Muscle layer of colon (tissue), 2 donors: Measurements from ENCODE around the gene ZMIZ1.

Experiments
- H3K27ac ChIP-seq: one replicate; pipeline ENCODE4 v1.7.0; 2013; ENCODE audit warnings: low read depth, mild to moderate bottlenecking, low read length, moderate library complexity
- H3K27me3 ChIP-seq, 2 donors: one replicate each; pipeline ENCODE4 v1.7.0; 2013; ENCODE audit warnings: low read length in 2 of 2, mild to moderate bottlenecking in 2 of 2; ENCODE audit not compliant: insufficient read depth in 2 of 2, control insufficient read depth in 1 of 2
- H3K36me3 ChIP-seq: one replicate; pipeline ENCODE4 v1.7.0; 2013; ENCODE audit warnings: mild to moderate bottlenecking, low read length; ENCODE audit not compliant: insufficient read depth
- H3K4me1 ChIP-seq: one replicate; pipeline ENCODE4 v1.7.0; 2013; ENCODE audit warnings: mild to moderate bottlenecking, low read length; ENCODE audit not compliant: insufficient read depth
- H3K4me3 ChIP-seq, 2 donors: one replicate each; pipeline ENCODE4 v1.7.0; 2013; ENCODE audit warnings: low read length in 2 of 2, low read depth in 1 of 2, mild to moderate bottlenecking in 1 of 2, moderate library complexity in 1 of 2
- H3K9ac ChIP-seq: one replicate; pipeline ENCODE4 v1.7.0; 2013; ENCODE audit warnings: low read length
- H3K9me3 ChIP-seq: one replicate; pipeline ENCODE4 v1.7.0; 2013; ENCODE audit warnings: mild to moderate bottlenecking, low read length
- donor health status: abdominal sarcoma.
- donor health status: Adenocarcinoma of cecum.

Gene ZMIZ1

DNA sequence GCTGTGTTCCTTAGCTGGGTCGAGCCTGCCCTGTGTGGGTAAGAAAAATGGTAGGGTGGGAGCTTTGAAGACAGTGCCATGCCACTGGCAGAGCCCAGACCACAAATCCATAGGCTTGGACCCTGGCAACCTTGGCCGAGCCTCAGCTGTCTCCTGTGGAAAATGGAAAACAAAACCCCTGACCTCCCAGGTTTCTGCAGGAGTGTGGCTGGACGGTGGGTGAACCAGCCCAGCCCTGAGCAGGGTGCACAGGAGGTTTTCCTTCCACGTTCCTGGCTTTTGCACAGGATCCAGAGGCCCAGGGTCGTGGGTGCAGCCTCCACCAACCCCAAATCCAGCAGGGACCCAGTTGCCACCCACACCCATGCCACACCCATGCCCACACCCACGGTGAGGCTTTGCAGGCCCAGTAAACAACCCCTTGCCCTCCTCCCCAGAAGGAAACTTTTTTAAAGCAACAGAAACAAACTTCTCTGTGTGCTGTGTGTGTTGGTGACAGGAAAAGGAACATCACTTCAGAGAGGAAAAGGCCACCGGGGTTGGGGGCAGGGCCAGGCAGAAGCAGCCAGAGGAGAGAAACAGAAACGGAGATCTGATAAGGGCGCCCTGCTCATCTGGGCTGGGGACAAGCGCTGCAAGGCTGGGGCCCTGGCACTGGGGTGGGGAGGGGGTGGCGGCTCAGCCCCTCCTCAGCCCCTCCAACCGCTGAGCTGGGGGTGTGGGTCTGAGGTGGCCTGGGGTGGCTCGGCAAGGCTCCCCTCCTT lies 20.7 kb upstream of the ZMIZ1 start:
- Histone ChIP-seq H3K36me3 (no peaks in the 10 kb centered on the region), H3K4me3 (no peak overlapping the region), H3K27me3 (no peaks in the 10 kb centered on the region), H3K9me3 (no peaks in the 10 kb centered on the region), H3K4me1 (no peaks in the 10 kb centered on the region), H3K27ac (no peak overlapping the region), H3K9ac (no peak overlapping the region)

DNA sequence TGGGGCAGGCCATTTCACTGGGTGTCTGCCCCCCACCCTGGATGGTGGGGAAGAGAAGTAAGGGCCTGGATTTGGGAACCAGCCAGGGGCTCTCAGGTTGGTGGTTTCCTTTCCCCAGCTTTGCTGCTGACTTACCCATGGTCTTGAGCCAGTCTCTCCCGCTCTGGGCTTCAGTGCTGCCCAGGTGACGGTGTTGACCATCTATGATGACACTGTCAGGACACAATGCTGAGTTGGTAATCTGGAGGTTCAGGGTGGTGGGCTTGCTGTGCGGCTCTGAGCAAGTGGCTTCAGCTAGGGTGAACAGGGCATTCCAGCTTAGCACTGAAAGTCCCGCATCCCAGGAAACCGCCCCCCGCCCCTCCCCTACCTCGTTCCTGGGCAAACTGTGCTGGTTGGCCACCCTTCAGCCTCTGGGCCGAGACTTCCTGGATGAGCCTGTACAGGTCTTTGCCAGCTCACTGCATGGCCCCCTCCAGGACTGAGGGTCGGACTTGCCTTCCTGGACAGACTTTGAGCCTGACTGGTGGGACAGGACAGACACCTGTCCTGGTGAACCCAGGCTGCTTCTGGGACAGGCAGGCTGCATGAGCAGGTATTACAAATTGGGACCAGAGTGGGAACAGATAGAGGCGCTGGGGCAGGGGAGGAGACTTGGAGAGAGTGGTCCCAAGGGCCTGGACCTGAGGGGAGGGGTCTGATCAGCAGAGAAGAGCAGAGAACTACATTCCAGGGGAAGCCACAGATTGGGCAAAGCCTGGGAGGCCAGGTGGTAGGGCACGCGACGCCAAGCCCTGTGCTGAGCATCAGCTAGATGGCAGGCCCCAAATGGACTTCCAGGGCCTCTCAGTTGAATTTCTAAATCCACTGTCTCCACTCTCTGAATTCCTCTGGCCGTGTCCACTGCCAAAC lies 19.9 kb upstream of the ZMIZ1 start:
- Histone ChIP-seq H3K9me3 (no peaks in the 10 kb centered on the region), H3K27me3 (no peaks in the 10 kb centered on the region), H3K36me3 (no peaks in the 10 kb centered on the region), H3K27ac (no peak overlapping the region), H3K9ac (no peak overlapping the region), H3K4me3 (no peak overlapping the region), H3K4me1 (no peaks in the 10 kb centered on the region)

DNA sequence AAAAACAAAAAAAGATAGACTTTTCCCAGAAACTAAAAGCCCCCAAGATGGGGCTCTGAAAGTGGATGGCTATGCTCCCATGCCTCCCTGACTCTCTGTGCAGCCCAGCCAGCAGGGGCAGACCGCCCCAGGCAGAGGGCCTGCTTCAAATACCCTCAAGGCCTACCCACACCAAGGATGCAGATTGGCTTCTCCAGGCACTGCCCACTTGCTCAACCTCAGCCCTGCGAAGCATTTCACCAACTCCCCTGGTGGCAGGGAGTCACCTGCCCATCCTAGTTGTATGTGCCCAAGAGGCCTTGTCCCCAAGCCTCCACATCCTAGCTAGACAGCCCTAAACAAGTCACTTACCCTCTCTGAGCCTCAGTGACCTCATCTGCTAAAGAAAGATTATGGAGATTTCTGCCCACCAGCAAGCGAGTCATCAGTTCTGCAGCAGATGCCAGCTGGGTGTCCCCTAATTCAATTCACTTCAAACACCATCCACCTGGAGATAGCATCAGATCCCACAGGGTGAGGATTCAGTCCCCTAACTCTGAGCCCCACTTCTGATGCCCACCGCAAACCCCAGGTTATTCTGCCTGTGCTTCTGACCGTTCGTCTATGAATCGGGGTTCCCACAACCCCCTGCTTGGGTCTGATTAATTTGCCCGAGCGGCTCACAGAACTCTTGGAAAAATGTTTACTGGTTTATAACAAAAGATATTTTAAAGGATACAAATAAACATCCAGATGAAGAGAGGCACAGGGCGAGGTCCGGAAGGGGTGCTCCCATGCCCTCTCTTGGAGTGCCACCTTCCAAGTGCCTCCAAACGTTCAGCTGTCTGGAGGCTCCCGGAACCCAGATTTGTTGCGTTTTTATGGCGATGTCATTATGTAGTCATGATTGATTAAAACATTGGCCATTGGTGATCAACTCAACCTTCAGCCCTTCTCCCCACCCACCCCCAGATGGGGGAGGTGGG lies 18.6 kb upstream of the ZMIZ1 start:
- Histone ChIP-seq H3K4me1 (no peaks in the 10 kb centered on the region), H3K4me3 (no peak overlapping the region), H3K9me3 (no peaks in the 10 kb centered on the region), H3K36me3 (no peaks in the 10 kb centered on the region), H3K27me3 (no peaks in the 10 kb centered on the region), H3K27ac (no peak overlapping the region), H3K9ac (no peak overlapping the region)

DNA sequence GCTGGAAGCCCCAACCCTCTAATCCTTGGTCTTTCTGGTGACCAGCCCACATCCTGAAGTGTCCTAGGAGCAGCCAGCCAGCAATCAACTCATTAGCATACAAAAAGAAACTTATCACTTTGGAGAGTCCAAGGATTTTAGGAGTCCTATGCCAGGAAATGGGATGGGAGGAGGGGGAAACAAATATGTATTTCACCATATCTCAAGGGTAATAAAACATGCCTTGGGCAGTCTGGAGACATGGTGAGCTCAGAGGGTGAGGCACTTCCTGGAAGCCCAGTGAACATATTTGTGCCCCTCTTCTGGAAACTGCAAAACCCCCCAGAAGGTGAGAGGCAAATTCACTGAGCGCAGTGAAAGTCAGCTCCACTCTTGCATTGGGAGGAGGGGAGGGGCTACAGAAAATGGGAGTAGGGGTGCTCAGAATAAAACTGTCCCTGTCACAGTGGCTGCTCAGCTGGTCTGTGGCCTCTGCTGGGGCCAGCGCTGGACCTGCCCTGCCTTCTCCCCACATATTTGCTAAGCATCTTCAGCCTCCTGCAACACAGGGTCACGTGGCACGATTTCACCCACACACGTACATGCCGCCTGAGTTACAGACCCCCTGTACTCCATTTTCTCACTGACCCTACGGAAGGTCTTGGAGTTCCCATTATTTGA lies 17.7 kb upstream of the ZMIZ1 start:
- H3K27ac ChIP-seq, result no peak overlapping the region
- H3K9me3 ChIP-seq, result no peaks in the 10 kb centered on the region
- H3K9ac ChIP-seq, result no peak overlapping the region
- H3K27me3 ChIP-seq, result no peaks in the 10 kb centered on the region
- no peak overlapping the region for H3K4me3 ChIP-seq
- no peaks in the 10 kb centered on the region for H3K36me3 ChIP-seq
- H3K4me1 ChIP-seq, result no peaks in the 10 kb centered on the region

DNA sequence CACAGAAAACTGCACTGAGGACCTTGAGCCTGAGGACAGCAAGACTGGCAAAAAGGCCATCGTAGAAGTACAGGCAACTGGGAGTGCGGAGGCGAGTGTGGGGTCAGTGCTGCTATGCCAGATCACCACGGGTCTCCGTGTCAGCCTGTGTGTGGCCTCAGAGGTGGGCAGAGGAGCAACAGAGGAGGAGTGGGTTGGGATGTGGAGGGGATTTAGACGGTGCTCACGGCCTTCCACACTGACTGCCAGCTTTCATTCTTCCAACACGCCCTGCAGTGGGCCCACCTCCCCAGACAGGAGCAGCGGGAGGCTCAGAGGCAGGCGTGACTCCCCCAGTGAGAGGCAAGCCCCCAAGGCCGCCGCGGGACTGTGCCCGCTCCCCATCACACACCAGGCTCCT lies 17.0 kb upstream of the ZMIZ1 start:
- no peaks in the 10 kb centered on the region for H3K36me3 ChIP-seq
- H3K9ac ChIP-seq, result no peak overlapping the region
- no peak overlapping the region for H3K27ac ChIP-seq
- no peaks in the 10 kb centered on the region for H3K27me3 ChIP-seq
- H3K4me3 ChIP-seq, result no peak overlapping the region
- no peaks in the 10 kb centered on the region for H3K4me1 ChIP-seq
- H3K9me3 ChIP-seq, result no peaks in the 10 kb centered on the region

DNA sequence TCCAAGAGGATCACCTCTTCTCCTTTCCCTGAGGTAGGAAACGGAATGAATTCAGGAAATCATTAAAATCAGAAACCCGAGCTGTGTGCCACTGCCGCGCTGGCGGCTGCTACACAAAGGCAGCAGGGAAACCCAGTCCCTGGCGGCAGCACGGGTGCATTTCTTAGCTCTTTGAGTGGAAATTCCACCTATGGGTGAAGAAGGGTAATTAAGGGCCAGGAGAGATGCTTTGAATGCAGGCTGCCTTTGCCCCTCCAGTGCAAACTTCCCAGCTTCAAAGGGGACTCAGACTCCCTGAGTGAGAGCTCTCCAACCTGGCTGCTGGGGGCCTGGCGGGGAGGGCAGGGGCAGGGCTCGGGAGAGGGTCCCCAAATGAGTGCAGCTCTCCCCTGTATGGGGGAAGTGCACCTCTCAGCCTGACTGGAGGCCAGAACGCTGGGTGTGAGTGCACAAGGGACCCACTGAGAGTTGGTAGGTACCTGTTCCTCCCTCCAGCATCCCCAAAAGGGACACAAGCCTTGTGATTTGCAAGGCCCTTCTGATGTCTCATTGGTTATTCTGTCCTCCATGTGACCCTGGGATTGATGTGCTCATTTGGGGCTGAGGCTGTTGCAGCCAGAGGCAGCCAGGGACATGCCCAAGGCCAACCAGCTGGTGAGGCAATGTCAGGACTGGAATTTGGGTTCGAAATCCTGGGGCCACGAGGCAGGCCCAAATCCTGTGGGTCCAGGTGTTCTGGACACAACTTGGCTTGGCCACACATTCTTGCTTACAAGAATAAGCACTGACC lies 16.3 kb upstream of the ZMIZ1 start:
- H3K27ac ChIP-seq, result no peak overlapping the region
- no peaks in the 10 kb centered on the region for H3K4me1 ChIP-seq
- H3K27me3 ChIP-seq, result no peaks in the 10 kb centered on the region
- no peaks in the 10 kb centered on the region for H3K9me3 ChIP-seq
- no peak overlapping the region for H3K4me3 ChIP-seq
- H3K36me3 ChIP-seq, result no peaks in the 10 kb centered on the region
- no peak overlapping the region for H3K9ac ChIP-seq

DNA sequence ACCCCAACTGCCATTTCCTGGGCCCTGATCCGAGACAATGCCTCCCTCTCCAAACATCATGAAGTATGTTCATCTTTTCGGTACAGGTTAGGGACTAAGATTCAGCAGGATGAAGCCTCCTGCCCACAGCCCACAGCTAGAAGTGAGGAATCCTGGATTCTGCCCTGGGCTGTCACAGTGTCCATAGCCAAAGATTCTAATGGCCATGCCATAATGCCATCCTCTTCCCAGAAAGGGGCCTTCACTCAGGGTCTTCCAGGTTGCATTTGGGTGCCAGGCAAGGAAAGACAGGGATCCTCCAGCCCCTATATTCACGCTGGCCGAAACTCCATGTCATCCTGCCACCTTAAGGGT lies 15.7 kb upstream of the ZMIZ1 start:
- Histone ChIP-seq H3K9ac (no peak overlapping the region), H3K9me3 (no peaks in the 10 kb centered on the region), H3K27me3 (no peaks in the 10 kb centered on the region), H3K4me3 (no peak overlapping the region), H3K4me1 (no peaks in the 10 kb centered on the region), H3K36me3 (no peaks in the 10 kb centered on the region), H3K27ac (no peak overlapping the region)

DNA sequence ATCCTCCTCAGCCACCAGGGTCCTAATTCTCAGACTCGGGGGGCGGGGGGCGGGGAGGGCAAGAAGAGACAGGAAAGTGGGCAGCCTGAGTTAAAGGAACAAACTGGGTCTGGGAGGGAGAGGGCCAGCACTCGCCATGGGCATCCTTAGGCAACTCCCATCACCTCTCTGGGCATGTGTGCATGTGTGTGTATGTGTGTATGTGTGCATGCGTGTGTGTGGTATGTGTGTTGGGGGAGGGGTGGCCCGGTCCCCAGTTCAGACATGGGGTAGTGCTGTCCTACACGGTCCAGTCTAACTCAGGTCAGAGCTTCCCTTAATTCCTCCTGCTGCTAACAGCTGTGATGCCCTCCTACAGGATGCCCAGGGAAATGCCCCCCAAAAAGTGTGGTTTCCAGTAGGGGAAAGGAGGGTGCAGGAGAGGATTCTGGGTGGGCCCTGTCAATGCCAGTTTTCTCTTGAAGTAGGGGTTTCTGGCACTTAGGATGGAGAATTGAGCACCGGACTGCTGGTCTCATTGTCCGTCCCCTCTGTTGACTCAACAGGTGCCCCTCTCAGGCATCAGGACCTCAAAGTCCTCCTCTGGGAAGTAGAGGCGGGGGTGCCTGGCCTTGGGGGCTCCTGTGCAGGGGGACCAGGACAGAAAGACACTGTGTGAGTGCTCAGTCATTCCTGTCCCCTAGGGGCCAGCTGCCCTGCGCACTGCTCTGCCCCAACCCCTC lies 15.1 kb upstream of the ZMIZ1 start:
- no peaks in the 10 kb centered on the region for H3K4me1 ChIP-seq
- no peak overlapping the region for H3K4me3 ChIP-seq
- no peaks in the 10 kb centered on the region for H3K27me3 ChIP-seq
- no peaks in the 10 kb centered on the region for H3K9me3 ChIP-seq
- H3K9ac ChIP-seq, result no peak overlapping the region
- H3K36me3 ChIP-seq, result no peaks in the 10 kb centered on the region
- H3K27ac ChIP-seq, result no peak overlapping the region

DNA sequence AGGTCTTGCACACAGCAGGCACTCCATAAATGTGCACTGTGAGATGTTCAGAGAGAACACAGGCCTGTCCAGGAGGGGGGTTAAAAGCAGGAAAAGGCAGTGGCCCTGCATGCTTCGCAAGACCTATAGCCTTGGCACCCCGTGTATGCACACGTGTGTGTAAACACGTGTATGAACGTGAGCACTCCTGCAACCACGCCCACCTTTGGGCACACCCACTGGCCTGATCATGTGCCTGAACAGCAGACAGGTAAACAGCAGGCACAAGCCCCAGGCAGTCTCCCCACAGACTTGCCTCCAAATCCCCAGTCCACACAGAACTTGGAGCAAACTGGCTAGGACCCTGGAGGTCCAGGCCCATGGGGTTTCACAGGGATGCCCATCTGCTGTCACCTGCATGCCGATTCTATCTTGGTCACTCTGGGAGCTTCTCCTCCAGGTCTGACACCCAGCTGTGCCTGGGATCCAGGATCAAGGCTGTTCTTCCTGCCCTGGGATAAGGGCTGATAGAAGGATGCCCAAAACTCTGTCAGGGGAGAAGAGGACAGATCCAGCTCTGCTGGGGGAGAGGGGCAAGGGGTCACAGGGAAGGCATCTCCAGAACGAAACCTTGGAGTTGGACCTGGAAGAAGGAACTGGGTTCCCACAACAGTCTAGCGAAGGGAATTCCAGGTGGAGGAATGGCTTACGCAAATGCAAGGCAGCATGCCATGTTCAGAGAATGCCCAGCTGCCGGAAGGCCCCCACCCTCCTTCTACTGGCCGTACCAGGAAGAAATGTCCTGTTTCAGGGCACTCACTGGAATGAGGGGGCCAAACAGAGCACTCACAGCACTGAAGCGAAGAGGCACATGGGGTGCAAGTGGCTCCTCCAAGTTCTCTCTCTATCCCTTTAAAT lies 14.3 kb upstream of the ZMIZ1 start:
- Histone ChIP-seq H3K4me3 (no peak overlapping the region), H3K9ac (no peak overlapping the region)

More for the DNA sequence above, 14.3 kb upstream of the ZMIZ1 start:
- Histone ChIP-seq H3K27ac (no peak overlapping the region), H3K9me3 (no peaks in the 10 kb centered on the region), H3K4me1 (peaks cover 3% of the 10 kb centered on the region), H3K36me3 (no peaks in the 10 kb centered on the region), H3K27me3 (no peaks in the 10 kb centered on the region)
